Activated T-helper 1 cell treated with anti-CD3 and anti-CD28 coated beads, Interleukin-12 subunit alpha, Interleukin-12 subunit beta, Interleukin-2, Interleukin-4 antibody, amounts not matched to agents 30 ng/mL and 10 ng/mL and 1 ng/mL, durations not matched to agents 14 hours and 24 hours and 36 hours (primary cell): ENCODE results near the gene HARS2. TPM values are rescaled to one million over a fixed set of nuclear protein-coding genes. Genes with fewer than 3 reads are reported as not detected.

Experiments
- total RNA-seq: library from RNA; stranded (reverse); gene quantifications from 2 replicates; pipeline ENCODE4 v1.2.3, GENCODE V29; 2022

Gene HARS2
- total RNA-seq, 1 donor from 2014 or later, result 31.2 TPM

Other genes with a start within 250 kb of the HARS2 start
- gene EIF4EBP3, start 143.8 kb upstream of the HARS2 start, total RNA-seq, result 12.7 and 16.1 TPM in 2 replicates
- 55.6 and 59.2 TPM in 2 replicates for gene SRA1, start 134.0 kb upstream of the HARS2 start, total RNA-seq
- gene APBB3, start 126.9 kb upstream of the HARS2 start, total RNA-seq, result 17.2 and 21.2 TPM in 2 replicates
- 94.3 and 107 TPM in 2 replicates for gene SLC35A4, start 126.6 kb upstream of the HARS2 start, total RNA-seq
- gene CD14, start 58.3 kb upstream of the HARS2 start, total RNA-seq, result 0.29 and 0.62 TPM in 2 replicates
- 43.2 and 43.6 TPM in 2 replicates for gene TMCO6, start 52.0 kb upstream of the HARS2 start, total RNA-seq
- gene NDUFA2, start 43.8 kb upstream of the HARS2 start, total RNA-seq, result 63.4 and 63.8 TPM in 2 replicates
- gene IK, start 43.6 kb upstream of the HARS2 start, total RNA-seq, result 115 and 118 TPM in 2 replicates
- 42.7 and 43.2 TPM in 2 replicates for gene WDR55, start 26.6 kb upstream of the HARS2 start, total RNA-seq
- 3.3 and 4.1 TPM in 2 replicates for gene DND1, start 17.9 kb upstream of the HARS2 start, total RNA-seq
- 112 and 114 TPM in 2 replicates for gene HARS1, start 85 bp upstream of the HARS2 start, total RNA-seq
- 68.0 and 71.2 TPM in 2 replicates for gene ZMAT2, start 9.0 kb downstream of the HARS2 start, total RNA-seq
- gene PCDHA1, start 94.7 kb downstream of the HARS2 start, total RNA-seq, result not detected in 2 replicates
- not detected in 2 replicates for gene PCDHA2, start 103.4 kb downstream of the HARS2 start, total RNA-seq
- gene PCDHA3, start 109.6 kb downstream of the HARS2 start, total RNA-seq, result not detected in 2 replicates
- not detected in 2 replicates for gene PCDHA4, start 115.6 kb downstream of the HARS2 start, total RNA-seq
- gene PCDHA5, start 130.2 kb downstream of the HARS2 start, total RNA-seq, result not detected in 2 replicates
- not detected in 2 replicates for gene PCDHA6, start 136.5 kb downstream of the HARS2 start, total RNA-seq
- not detected in 2 replicates for gene PCDHA7, start 142.8 kb downstream of the HARS2 start, total RNA-seq
- gene PCDHA8, start 149.7 kb downstream of the HARS2 start, total RNA-seq, result not detected in 2 replicates
- gene PCDHA9, start 156.9 kb downstream of the HARS2 start, total RNA-seq, result not detected in 2 replicates
- gene PCDHA10, start 164.4 kb downstream of the HARS2 start, total RNA-seq, result not detected in 2 replicates
- gene PCDHA11, start 177.5 kb downstream of the HARS2 start, total RNA-seq, result not detected in 2 replicates
- gene PCDHA12, start 183.9 kb downstream of the HARS2 start, total RNA-seq, result not detected in 2 replicates
- not detected in 2 replicates for gene PCDHA13, start 190.7 kb downstream of the HARS2 start, total RNA-seq
- not detected in 2 replicates for gene PCDHAC1, start 234.8 kb downstream of the HARS2 start, total RNA-seq